CD4-positive, alpha-beta T cell treated with Interleukin-10 for 1 hour (primary cell): Measurements from ENCODE around the gene EMC1.
A peak's percentile ranks its signal among the peaks of the same experiment; 100 is the strongest.

Source experiments
- DNase-seq: peaks from one replicate; pipeline ENCODE4 v3.0.0-alpha.2; 2020

The EMC1 gene

DNA sequence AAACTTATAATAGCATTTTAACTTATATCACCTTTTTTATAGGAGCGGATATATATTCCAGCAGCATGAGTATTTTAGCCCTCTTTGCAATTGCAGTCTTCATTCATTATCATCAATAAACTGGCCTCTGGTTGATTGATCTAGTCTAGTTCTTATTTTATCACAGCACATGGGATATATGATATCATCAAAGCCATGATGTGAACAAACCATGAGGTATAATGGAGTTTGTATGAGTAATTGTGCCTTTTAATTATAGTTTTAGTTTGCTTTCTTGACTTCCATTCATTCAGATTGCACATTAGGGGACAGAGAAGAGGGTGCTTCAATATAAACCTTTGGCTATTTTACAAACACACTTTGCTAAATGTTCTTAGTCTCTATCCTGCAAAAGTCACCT lies 37.7 kb downstream of the EMC1 start:
- DNase-seq = no peak

DNA sequence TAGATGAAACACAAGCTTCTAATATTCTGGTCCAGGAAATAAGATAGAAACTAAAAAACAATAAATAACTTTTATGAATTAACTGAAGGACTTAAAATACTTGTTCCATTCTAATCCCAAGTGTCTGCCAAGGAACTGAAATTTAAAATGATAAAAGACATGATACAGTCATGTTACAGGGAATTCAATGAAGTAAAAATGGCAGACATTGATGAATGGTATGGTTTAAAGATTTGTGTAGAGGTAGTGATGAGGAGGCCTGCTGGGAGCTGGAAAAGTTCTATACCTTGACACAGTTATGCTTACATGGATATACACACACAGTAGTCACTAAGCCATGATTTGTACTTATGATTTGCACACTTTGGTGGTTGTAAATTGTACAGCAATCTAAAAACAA lies 39.2 kb downstream of the EMC1 start:
- DNase-seq = no peak

- DNase-seq = no peak
Measured at GRCh38 chr1:19210772-19211549, 40.4 kb downstream of the EMC1 start.

GRCh38 chr1:19209990-19210771 lies 41.1 kb downstream of the EMC1 start, which contains the start of gene UBR4:
Gene UBR4 (minus strand): TSS chr1:19210266. CDS start chr1:19210248, 18 bp downstream.
- DNase-seq = peak; percentile 97

GRCh38 chr1:19209439-19209989 lies 41.8 kb downstream of the EMC1 start:
- peak; percentile 54 for DNase-seq

DNA sequence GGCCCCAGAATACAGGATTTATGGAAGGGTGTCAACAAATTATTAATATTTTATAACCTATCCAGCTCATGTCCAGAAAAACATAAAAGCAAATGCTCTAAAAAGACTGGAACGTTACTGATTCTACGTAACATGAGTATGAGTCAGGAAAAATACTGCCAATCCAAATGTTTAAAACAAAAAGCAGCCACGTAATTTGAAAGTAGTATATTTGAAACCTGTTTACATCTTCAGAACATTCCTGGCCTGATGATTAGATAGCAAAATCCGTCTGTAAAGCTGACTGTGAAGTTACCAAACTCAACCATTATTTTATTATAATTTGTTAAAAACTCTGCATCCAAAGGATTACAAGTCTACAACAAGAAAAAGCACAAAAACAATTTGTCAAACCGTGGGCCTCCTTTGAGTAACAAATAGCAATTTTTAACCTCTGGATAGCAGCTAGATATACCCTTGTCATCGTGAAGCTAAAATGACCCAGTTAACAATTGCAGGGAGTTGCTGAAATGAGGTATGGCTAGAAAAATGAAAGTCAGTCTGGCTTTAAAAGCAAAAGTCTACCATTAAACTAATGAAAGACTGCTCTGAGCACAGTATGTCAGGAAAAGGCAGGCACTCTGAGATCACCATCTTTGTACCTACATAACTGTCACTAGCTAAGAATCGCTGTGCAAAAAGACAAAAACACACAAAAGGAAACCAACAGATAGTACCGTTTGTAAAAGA lies 42.5 kb downstream of the EMC1 start:
- DNase-seq = peak; percentile 14

DNA sequence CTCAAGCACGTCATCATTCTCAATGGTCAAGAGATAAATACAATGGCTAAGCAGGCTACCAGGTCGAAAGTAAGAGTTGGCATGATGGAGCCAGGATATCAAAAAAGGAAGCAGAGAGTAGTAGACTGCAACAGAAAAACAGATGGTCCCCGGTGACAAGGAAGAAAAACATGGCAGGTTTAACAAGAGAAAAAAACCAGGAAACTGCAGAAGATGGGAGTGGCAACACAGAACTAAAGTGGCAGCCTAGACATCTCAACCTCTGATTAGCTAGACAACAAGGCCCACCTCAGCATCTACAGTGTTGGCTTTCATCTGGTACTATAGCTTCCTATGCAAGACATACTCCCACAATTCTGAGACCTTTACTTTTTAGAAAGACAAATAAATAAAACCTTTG lies 44.4 kb downstream of the EMC1 start:
- no peak for DNase-seq

DNA sequence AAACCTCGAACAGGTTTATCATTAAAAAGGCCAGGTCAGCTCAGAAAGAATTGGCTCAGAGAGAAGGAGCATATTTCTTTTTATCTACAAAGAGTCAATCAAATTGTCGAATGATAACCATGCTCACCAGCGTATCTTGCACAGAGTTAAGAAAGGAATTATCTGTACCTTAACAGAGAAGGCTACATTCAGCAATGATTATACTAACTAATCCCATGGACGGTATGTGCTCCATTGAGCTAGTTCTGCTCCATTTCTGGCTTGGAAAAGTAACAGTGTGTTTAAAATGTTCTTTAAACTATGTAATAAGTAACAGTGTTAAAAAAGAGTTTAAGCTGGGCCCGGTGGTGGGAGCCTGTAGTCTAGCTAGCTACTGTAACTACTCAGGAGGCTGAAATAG lies 45.5 kb downstream of the EMC1 start:
- no peak for DNase-seq

GRCh38 chr1:19205403-19205802 lies 45.9 kb downstream of the EMC1 start:
- DNase-seq = no peak

- DNase-seq = no peak
Measured at GRCh38 chr1:19204446-19205266, 46.7 kb downstream of the EMC1 start.

GRCh38 chr1:19203440-19203839 lies 47.9 kb downstream of the EMC1 start:
- DNase-seq = no peak

DNA sequence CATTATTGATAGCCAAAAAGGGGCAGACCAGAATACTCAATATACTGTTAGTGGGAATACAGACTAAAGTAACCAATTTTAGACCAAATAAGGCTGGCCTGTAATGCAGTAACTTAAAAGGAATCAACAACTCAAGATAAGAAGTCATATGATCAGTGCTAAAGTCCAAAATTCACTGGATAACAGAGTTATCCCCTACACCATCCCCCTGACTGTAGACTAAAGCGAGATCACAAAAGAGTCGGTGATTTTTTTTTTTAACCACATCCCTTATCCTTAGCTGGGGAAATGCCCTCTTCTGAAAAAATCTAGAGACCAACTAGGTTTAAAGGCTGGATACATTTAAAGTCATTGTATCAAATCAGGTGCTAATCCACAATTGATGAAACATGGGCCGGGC lies 48.9 kb downstream of the EMC1 start:
- DNase-seq = peak; percentile 15

GRCh38 chr1:19199969-19200604 lies 51.2 kb downstream of the EMC1 start:
- no peak for DNase-seq

DNA sequence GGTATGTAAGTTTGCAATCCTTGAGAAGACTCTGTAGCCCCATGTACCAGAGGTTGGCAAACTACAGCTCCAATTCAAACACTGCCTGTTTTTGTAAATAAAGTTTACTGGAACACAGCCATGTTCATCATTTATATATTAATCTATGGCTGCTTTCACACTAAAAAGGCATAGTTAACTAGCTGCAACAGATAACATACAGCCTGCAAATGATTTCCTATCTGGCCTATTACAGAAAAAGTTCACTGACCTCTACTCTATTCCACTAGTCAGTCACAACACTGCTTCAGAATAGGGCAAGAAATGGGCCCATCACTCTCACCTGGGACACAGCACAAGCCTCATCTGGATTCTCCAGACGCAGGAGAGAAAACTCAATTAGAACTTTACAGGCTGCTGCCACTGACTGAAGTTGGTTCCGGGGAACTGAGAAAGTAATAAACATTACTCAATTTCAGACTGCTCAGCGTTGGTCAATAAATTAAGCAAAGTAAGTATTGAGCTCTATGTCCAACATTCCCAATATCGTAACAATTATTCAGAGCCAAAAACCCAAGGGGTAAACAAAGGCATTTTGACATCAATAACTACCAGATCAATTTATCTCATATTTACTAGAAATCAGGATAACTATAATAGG lies 51.9 kb downstream of the EMC1 start:
- no peak for DNase-seq

GRCh38 chr1:19198820-19199219 lies 52.5 kb downstream of the EMC1 start:
- DNase-seq = no peak

DNA sequence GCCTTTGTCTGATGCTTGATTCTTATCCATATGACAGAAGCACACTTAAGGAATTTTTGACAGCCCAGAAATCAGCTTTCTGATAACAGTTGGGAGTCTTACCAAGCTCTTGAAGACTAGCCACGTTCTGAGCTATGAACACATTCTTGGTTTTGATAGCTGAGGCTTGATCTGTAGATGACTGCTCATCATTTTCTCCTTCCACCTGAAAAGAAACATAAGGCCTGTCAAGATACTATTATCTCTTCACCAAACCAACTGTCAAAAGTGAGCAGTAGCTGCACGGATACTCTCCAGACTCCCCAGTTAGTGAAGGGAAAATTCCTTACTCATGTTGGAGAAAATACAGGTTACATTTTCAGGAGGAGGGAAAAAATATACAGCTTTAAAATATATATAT lies 53.5 kb downstream of the EMC1 start:
- no peak for DNase-seq

DNA sequence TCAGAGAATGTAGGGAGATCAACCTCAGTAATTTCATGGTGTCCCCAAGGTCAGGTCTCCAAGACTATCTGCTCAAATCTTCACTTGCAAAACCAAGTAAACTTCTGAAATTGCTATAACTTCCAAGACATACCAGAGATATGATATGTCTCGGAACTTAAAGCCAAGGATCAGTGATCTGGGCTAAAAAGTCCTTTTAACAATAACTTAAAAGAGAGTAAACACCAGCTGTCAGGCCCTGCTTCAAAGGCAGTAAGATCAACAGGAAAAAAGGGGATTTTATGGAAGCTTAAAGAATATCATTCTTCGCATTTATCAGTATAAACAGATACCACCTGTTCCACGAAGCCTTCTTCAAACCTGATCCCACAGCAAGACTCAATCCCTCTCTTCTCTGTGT lies 55.0 kb downstream of the EMC1 start:
- DNase-seq = no peak

DNA sequence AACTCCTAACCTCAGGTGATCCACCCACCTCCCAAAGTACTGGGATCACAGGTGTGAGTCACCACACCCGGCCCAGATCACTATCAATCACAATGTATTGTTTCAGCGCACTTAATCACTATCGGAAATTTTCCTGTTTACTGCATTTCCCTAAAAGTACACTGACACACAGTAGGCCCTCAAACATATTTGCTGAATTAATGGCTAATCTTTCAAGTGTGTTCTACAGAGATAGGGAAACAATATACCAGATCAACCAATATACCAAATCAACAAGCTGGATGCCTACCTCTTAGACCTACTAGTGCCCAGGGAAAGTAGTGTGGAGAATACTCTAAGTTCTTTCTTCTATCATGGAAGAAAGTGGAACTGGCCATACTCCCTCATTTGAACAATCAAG lies 58.3 kb downstream of the EMC1 start:
- no peak for DNase-seq

- no peak for DNase-seq
Measured at GRCh38 chr1:19191811-19192210, 59.5 kb downstream of the EMC1 start.

DNA sequence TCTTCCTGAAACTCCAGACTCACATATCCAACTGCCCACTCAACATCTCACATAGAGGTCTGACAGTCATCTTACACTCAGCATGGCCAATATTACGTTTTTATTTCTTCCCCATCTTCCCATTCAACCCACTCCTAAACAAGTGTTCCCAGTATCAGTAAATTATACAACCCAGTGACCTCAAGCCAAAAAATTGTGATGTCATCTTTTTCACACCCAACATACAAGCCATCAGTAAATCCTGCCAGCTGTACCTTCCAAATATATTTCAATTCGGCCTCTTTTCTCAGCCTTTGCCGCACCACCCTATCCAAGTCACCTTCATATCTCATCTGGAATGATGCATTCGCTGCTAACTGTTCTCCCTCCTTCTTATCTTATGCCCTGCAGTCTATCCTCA lies 60.9 kb downstream of the EMC1 start:
- DNase-seq = no peak

- DNase-seq = no peak
Measured at GRCh38 chr1:19189270-19189669, 62.1 kb downstream of the EMC1 start.
